Raji (cell line): Measurements from ENCODE around the gene PPP6R3.

Experiments
- POLR2A ChIP-seq: IDR thresholded peaks from 2 replicates; pipeline ENCODE4 v1.6.1; 2011; ENCODE audit warnings: low read depth, low read length, control low read depth; ENCODE audit not compliant: insufficient read depth

Gene PPP6R3

DNA sequence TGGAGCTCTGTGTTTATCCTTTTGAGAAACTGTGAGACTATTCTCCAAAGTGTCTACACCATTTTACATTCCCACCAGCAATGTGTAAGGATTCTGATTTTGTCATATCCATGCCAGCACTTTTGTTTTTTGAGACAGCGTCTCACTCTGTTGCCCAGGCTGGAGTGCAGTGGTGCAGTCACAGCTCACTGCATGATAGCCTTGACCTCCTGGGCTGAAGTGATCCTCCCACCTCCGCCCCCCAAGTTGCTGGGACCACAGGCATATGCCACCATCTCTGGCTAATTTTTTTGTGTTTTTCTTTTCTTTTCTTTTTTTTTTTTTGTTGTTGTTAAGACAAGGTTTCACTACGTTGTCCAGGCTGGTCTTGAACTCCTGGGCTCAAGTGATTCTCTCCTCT lies 35.3 kb downstream of the PPP6R3 start:
- no peak for TF ChIP-seq POLR2A

DNA sequence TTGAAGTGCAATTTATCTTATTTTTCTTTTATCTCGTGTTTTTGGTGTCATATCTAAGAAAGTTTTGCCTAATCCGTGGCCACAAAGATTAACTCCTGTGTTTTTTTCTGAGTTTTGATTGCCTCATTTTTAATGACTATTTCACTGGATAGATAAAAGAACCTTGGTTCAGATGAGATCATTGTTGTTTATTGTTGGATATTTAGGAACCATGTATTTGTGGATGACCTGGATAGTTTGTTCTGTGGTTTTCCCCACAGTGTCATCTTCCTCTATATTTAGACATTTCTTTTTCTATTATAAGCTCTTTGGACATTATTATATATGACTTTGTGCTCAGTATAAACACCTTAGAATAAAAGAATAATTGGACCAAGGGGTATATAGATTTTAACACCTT lies 37.2 kb downstream of the PPP6R3 start:
- TF ChIP-seq POLR2A: no peak

DNA sequence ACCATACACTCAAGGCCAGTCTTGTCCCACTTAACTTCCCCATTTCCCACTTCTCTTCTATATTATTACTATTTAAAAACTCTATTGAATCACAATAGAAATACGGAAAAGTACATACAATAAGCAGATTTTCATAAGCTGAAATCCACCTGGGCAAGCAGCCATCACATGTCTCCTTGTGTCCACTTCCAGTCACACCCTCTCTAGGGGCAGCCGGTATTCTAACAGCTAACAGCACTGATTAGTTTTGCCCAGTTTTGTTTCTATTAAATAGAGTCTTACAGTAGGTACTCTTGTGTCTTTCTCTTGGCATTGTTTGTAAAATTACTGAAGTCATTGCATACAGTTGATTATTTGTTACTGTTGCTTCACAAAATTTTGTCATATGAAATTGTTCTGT lies 37.8 kb downstream of the PPP6R3 start:
- no peak for TF ChIP-seq POLR2A

DNA sequence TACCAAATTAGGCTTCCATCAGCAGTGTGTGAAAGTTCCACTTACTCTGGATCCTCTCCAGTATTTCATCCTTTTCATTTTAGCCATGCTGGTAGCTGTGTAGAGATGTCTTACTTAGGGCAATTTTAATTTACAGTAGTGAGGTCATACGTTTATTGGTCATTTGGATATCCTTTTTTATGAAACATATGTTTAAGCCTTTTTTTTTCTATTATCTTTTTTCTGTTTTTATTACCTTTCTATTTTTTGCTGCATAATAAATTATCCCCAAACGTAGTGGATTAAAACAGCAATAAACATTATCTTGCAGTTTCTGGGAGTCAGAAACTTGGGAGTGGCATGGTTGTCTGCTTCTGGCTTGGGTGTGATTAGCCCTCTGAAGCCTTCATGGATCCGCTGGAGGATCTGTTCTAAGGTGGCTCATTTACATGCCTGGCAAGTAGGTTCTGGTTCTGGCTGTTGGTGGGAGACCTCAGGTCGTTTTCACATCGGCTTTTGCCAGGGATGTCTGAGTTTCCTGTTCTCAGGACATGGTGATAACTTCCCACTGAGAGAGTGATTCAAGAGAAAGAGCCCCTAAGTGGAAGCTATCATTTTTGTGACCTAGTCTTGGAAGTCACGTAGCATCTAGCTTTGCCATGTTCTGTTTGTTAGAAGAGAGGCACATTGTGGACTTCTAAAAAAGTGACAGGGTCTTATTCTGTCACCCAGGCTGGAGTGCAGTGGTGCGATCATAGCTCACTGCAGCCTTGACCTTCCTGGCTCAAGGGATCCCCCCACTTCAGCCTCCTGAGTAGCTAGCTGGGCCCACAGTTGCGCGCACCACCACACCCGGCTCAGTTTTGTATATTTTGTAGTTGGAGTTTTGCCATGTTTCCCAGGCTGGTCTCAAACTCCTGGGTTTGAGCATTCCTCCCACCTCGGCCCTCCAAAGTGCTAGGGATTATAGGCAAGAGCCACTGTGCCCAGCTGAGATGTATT lies 38.6 kb downstream of the PPP6R3 start:
- TF ChIP-seq POLR2A: no peak

DNA sequence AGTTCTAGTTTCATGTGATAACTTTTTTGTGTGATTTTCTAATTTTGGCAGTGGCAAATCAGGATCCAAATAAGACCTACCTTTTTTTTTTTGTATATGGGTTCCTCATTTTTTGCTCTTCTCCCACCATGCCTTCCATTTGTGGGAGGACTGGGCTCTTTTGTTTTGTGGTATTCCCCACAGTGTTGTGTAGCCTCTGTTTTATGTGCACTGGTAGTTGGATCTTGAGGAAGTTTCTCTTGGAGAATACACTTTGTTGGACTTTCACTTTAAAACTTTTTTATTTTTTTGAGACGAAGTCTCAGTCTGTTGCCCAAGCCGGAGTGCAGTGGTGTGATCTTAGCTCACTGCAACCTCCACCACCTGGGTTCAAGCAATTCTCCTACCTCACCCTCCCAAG lies 39.7 kb downstream of the PPP6R3 start:
- no peak for TF ChIP-seq POLR2A

DNA sequence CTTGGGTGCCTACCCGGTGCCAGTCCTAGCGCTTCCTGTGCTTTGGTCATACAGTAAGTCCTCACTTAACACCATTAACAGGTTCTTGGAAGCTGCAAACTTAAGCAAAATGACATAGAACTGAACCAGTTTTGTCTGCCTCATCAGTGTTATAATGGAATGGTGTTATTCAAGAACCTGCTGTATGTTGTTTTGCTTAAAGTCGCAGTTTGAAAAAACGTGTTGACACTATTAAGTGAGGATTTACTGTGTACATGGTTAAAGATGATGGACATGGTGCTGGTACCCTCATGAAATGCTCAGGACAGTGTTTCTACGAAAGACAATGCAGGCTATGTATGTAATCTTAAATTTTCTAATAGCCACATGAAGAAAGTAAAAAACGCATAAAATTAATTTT lies 41.3 kb downstream of the PPP6R3 start:
- TF ChIP-seq POLR2A: no peak

DNA sequence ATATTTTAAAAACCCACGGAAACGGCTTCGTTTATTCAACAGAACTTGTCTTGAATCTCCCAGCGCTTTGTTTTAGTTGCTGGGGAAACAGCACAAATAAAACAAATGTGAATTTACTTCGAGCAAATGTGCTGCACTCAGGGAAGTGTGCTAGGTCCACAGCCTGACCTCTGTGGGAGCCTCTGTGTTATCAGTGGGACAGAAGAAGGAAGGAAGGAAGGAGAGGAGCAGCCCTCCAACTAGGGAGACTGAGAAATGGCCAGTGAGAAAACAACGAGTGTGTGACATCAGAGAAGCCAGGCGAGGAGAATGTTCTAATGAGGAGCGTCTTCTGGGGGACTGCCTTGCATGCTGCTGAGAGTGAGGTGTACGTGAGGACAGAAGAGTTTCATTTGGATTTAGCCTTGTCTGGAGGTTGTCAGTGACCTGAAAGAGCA lies 42.7 kb downstream of the PPP6R3 start:
- no peak for TF ChIP-seq POLR2A

DNA sequence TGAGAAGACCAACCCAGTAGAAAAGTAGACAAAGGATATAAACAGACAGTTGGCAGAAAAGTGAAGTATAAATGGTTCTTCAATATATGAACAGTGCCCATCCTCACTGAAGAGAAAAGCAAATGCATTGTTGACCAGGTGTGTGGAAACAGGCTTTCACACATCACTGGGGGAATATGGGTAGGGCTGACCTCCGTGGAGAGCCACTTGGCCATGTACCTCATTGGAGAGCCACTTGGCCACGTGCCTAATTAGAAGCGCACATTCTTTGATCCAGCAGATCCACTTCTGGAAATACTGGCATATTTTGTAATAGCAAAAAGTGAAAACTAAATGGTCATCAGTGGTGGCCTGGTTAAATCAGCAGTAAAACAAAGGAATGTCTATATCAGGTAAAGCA lies 43.2 kb downstream of the PPP6R3 start:
- no peak for TF ChIP-seq POLR2A

DNA sequence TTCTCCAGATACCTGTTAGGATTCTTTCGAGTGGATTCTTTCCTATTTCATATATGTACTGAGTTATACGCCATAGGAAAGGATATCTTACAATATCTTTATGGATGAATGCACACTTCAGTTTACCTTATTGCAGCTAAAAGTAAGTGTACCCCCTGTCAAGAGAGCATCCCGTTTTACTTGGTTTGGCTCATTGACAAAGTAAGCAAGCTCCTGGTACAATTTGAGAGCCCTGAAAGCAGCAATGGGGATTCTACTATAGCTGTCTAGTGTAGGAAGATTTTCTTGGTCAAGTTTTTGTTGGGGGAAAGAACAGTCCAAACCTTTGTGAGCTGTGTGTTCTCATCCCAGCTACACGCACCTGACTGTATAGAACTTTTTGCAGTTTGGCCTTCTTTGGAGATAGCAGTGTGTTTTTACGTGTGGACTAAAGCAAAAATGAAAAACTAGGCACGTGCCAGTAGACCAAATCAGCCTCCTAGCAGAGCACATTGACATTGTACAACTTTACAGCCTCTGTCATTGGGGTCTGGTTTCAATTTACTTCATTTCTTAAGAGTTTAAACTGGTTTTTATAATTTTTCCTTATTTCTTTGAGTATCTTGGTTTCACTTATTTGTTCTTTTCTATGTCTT lies 44.0 kb downstream of the PPP6R3 start:
- TF ChIP-seq POLR2A: no peak

DNA sequence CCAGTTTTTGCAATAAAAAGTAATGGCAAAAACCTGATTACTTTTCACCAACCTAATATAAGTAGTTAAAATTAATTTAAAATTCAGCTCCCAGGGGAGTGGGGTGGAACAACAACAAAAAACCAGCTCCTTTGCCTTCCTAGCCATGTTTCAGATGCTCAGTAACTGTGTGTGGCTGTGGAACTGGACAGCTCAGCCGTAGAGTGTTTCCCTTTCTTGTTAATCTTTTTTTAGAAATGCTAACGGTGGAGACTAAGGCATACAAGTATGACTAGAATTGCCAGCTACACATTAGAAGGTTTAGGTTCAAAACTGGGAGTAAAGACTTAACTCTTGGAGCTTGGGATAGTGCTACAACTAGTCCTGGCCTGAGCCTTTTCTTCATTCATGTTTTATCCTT lies 45.0 kb downstream of the PPP6R3 start:
- TF ChIP-seq POLR2A: no peak

DNA sequence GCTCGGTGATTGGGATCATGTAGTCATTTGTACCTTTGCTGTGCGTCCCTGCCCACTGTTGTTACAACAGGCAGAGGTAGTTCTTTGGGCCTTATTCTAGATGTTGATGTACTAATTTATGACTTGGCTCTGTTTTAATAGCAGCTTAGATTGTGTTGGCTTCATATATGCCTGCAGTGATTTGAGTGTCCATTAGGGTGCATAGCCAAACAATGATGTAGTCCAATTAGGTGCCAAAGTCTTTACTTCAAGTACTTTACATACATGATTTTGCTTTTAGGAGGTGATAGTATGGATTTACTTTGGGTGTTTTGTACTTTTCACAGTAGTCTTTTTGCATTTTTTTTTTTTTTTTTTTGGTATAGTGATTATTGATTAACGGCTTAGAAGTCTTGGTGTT lies 46.4 kb downstream of the PPP6R3 start:
- no peak for TF ChIP-seq POLR2A

DNA sequence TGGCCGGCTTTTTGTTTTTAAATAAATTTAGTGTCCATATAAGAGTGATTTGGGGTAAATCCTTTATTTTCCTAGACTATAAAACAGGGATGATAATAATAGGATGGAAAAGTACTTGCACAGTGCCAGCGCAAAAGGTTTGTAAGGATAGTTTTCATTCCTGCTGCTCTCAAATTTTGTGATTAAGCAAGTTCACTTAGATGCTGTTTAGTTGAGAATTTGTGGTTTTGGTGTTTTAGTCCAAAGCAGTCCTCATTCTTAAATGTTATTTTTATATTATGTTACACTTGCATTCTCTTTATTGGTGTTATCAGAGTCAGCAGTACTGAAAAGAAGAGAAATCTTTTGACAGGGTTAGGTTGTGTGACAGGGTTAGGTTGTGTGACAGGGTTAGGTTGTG lies 47.9 kb downstream of the PPP6R3 start:
- no peak for TF ChIP-seq POLR2A

DNA sequence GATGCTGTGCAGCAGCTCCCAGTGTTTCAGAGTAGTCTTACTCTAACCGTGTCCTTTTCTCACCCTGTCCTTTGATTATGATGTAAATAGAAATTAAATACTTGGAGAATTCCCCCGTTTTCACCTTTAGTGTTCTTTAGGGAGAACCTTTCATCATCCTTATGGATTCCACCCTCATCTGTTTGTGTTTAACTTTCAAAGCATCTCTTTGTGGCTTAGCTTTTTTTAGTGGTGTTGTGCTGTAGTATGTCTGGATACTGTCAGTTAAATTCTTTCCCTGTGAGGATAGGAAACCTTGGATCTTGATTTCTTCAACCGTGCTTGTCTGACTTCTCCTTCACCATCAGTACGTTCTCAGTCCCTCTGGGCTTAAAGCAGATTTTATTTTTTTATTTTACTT lies 48.5 kb downstream of the PPP6R3 start:
- TF ChIP-seq POLR2A: no peak

DNA sequence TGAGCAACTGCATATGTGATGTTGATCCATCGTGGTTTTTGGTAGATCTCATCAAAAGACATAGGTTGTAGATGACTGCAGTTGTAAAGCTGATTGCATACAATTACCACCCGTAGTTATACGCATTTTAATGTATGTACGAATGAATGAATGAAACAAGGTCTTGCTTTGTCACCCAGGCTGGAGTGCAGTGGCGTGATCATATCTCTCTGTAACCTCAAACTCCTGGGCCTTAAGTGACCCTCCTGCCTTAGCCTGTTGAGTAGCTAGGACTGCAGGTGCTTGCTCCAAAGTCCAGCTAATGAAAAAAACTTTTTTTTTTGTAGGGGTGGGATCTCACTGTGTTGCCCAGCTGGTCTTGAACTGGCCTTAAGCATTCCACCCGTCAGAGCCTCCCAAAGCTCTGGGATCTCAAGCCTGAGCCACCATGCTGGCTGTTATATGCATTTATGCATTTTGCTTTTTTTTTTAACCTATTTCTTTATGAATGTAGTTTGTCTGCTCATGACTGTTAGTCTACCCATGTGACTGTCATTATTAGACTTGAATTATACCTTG lies 53.5 kb downstream of the PPP6R3 start:
- no peak for TF ChIP-seq POLR2A

DNA sequence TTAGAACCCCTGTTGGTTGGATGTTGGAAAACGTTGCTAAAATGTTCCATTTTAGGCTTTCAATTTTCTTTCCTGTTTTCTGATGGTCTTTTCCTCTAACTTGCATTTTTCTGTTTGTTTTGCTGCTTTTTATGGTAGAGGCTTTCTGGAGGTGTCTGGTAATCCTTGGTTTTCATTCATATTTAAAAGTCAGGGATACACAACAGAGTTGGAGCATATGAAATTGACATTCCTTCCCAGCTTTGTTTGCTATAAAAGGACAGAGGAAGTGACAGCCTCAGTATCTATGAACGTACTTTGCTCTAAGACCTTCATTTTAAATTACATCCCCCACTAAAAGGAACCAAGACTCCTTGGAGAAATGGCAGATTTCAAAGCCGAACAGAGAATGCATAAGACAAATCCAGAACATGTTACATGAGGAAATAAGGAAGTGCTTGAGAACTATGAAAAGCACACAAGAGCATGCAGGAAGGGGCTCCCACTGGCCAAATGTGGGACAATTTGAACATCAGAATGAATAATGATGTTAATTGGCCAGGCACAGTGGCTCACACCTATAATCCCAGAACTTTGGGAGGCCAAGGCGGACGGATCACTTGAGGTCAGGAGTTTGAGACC lies 56.7 kb downstream of the PPP6R3 start:
- no peak for TF ChIP-seq POLR2A

DNA sequence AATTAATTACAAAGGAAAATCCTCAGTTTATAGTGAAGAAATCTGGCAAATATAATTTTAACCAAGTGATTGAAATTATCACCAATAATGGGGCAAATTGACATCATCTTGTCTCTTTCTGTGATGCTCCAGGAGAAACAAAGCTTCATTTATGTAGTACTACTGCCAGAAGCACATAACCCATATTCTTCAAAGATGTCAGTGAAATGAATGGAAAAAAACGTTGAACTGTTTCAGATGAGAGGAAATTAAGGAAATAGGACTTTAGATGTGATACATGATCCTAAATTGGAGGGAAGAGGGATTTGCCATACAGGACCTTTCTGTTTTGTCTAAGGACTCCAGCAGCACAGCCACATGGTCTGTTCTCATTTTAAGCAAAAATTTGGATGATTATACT lies 57.6 kb downstream of the PPP6R3 start:
- TF ChIP-seq POLR2A: no peak

DNA sequence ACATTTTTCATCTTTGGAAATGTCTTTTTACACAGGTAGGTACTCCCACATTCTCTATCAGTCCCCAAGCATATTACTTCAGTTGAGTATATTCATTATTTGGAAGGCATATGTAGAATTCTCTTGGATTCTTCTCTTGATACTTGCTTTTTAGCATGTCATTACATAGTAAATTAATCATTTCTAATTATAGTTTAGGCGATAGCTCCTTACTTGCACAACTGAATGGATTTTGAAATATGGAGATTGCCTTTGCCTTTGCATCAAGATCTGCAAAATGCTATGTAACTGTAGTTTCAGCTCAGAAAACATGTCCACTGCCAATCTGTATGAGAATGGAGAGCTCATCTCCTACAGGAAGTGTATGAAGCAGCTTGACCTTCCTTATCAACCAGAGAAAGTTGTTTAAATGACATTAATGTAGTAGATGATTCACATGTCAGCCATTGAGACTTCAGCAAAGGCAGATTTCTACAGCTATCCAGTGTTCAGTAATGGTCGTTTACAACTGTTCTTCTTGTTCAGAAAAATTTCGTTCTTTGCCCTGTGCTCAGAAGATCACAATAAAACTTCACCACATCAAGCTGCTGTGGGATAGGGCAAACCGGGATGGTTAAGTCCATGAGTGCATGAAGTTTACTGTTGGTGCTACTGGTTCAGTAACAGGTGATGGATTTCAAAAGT lies 61.6 kb downstream of the PPP6R3 start:
- no peak for TF ChIP-seq POLR2A
